Chondrocyte (in vitro differentiated cells): Measurements from ENCODE around the gene GNPDA1. TPM values are rescaled to one million over a fixed set of nuclear protein-coding genes. Genes with fewer than 3 reads are reported as not detected.
"Not testable (repeated sequence)": the region's sequence is repeated elsewhere in the genome, so short reads cannot be mapped to it uniquely, and the experiment has no call there.

ENCODE experiments used
- DNase-seq: peaks from one replicate; pipeline ENCODE4 v3.0.0; 2021; ENCODE audit warnings: mixed read lengths, low spot score
- H3K27ac Mint-ChIP-seq: one replicate; pipeline ENCODE4 v1.8.0; 2021; ENCODE audit warnings: mild to moderate bottlenecking, moderate library complexity, mixed read lengths; ENCODE audit not compliant: unreplicated experiment
- H3K27me3 Mint-ChIP-seq: 2 replicates; pipeline ENCODE4 v1.8.0; 2021; ENCODE audit warnings: low read depth, mixed read lengths
- H3K36me3 Mint-ChIP-seq: 2 replicates; pipeline ENCODE4 v1.8.0; 2021; ENCODE audit warnings: low read depth, mixed read lengths
- H3K4me1 Mint-ChIP-seq: 2 replicates; pipeline ENCODE4 v1.8.0; 2021; ENCODE audit warnings: low read depth, mild to moderate bottlenecking, mixed read lengths
- H3K4me3 Mint-ChIP-seq: one replicate; pipeline ENCODE4 v1.8.0; 2021; ENCODE audit warnings: mild to moderate bottlenecking, moderate library complexity, mixed read lengths; ENCODE audit not compliant: unreplicated experiment
- H3K9me3 Mint-ChIP-seq: 2 replicates; pipeline ENCODE4 v1.8.0; 2021; ENCODE audit warnings: low read depth, mixed read lengths
- CTCF ChIP-seq: fragments of 200-600 bp; sonication (generic); IDR thresholded peaks from 2 replicates; pipeline ENCODE4 v1.5.0; 2021; ENCODE audit warnings: antibody characterized with exemption, mild to moderate bottlenecking, moderate library complexity
- total RNA-seq: library from RNA; stranded (reverse); gene quantifications from 3 replicates; pipeline ENCODE4 v1.2.1, GENCODE V29; 2021

GNPDA1 gene
- total RNA-seq, 1 donor from 2014 or later: 34.5 TPM

- H3K36me3 Mint-ChIP-seq: no peaks in the 10 kb centered on the region
- no peak overlapping the region for H3K27ac Mint-ChIP-seq
- H3K4me1 Mint-ChIP-seq: no peaks in the 10 kb centered on the region
- H3K4me3 Mint-ChIP-seq: no peak overlapping the region
- no peak for DNase-seq
- no peaks in the 10 kb centered on the region for H3K27me3 Mint-ChIP-seq
- H3K9me3 Mint-ChIP-seq: no peaks in the 10 kb centered on the region
- no peak for TF ChIP-seq CTCF
These were observed 25.9 kb upstream of the GNPDA1 start for GRCh38 chr5:142038735-142039134.

GRCh38 chr5:142037599-142037998 lies 24.8 kb upstream of the GNPDA1 start:
- not testable (repeated sequence) for H3K4me1 Mint-ChIP-seq, H3K27ac Mint-ChIP-seq, H3K27me3 Mint-ChIP-seq, H3K4me3 Mint-ChIP-seq, DNase-seq, H3K36me3 Mint-ChIP-seq, H3K9me3 Mint-ChIP-seq

- H3K27ac Mint-ChIP-seq: no peak overlapping the region
These were observed 24.1 kb upstream of the GNPDA1 start for GRCh38 chr5:142036918-142037317.

GRCh38 chr5:142034994-142035393 lies 22.2 kb upstream of the GNPDA1 start:
- Mint-ChIP-seq H3K9me3 (no peaks in the 10 kb centered on the region), H3K36me3 (no peaks in the 10 kb centered on the region), H3K4me3 (no peak overlapping the region), H3K27ac (no peak overlapping the region), H3K4me1 (no peaks in the 10 kb centered on the region), H3K27me3 (peaks cover 1% of the 10 kb centered on the region)
- no peak for DNase-seq
- no peak for TF ChIP-seq CTCF

More at GRCh38 chr5:142036918-142037317, 24.1 kb upstream of the GNPDA1 start:
- no peak for DNase-seq
- no peak for TF ChIP-seq CTCF
- Mint-ChIP-seq H3K4me1 (no peaks in the 10 kb centered on the region), H3K4me3 (no peak overlapping the region), H3K27me3 (peaks cover under 1% of the 10 kb centered on the region), H3K36me3 (no peaks in the 10 kb centered on the region), H3K9me3 (no peaks in the 10 kb centered on the region)

GRCh38 chr5:142033632-142034567 lies 21.1 kb upstream of the GNPDA1 start:
- H3K9me3 Mint-ChIP-seq, H3K27ac Mint-ChIP-seq, H3K27me3 Mint-ChIP-seq, H3K4me3 Mint-ChIP-seq, DNase-seq, H3K36me3 Mint-ChIP-seq, H3K4me1 Mint-ChIP-seq: not testable (repeated sequence)

- no peaks in the 10 kb centered on the region for H3K4me1 Mint-ChIP-seq
- no peaks in the 10 kb centered on the region for H3K9me3 Mint-ChIP-seq
- no peak overlapping the region for H3K27ac Mint-ChIP-seq
- H3K27me3 Mint-ChIP-seq: peaks cover 1% of the 10 kb centered on the region
- H3K4me3 Mint-ChIP-seq: no peak overlapping the region
- no peak for DNase-seq
- no peak for TF ChIP-seq CTCF
- no peaks in the 10 kb centered on the region for H3K36me3 Mint-ChIP-seq
These were observed 20.2 kb upstream of the GNPDA1 start for GRCh38 chr5:142032747-142033631.
